GM23338 (cell line): ENCODE data around the gene ITGA1. TPM values are rescaled to one million over a fixed set of nuclear protein-coding genes. Genes with fewer than 3 reads are reported as not detected.

ENCODE experiments used
- ATAC-seq: fragments of 200-7000 bp; cut with Tn5 transposase; 3 replicates; pipeline ENCODE4 v1.9.1; 2020
- DNase-seq: peaks from one replicate; pipeline ENCODE4 v3.0.0-alpha.2; 2015; ENCODE audit warnings: low spot score
- H2AFZ ChIP-seq: fragments of 200-600 bp; sonication (generic); 2 replicates; pipeline ENCODE4 v1.8.0; 2016; ENCODE audit warnings: antibody characterized with exemption, mild to moderate bottlenecking, moderate library complexity
- H3F3A ChIP-seq: fragments of 200-600 bp; sonication (generic); replicated peaks from 2 replicates; pipeline ENCODE4 v1.8.0; 2017; ENCODE audit warnings: antibody characterized with exemption, mixed run types, low read depth
- H3K27ac ChIP-seq: fragments of 200-600 bp; sonication (generic); 2 replicates; pipeline ENCODE4 v1.6.1; 2016; ENCODE audit warnings: low read depth
- H3K27me3 ChIP-seq: fragments of 200-600 bp; sonication (generic); 2 replicates; pipeline ENCODE4 v1.8.0; 2016; ENCODE audit warnings: mild to moderate bottlenecking, mixed run types, moderate library complexity; ENCODE audit not compliant: insufficient read depth
- H3K36me3 ChIP-seq: fragments of 200-600 bp; sonication (generic); 2 replicates; pipeline ENCODE4 v1.8.0; 2016; ENCODE audit warnings: mild to moderate bottlenecking; ENCODE audit not compliant: insufficient read depth
- H3K4me1 ChIP-seq: fragments of 200-600 bp; sonication (generic); 2 replicates; pipeline ENCODE4 v1.8.0; 2016; ENCODE audit warnings: mild to moderate bottlenecking, moderate library complexity; ENCODE audit not compliant: insufficient read depth
- H3K4me2 ChIP-seq: fragments of 200-600 bp; sonication (generic); 2 replicates; pipeline ENCODE4 v1.7.1; 2017; ENCODE audit warnings: mixed run types
- H3K4me3 ChIP-seq: fragments of 200-600 bp; sonication (generic); 2 replicates; pipeline ENCODE4 v1.6.1; 2016; ENCODE audit warnings: mixed run types
- H3K79me2 ChIP-seq: fragments of 200-600 bp; sonication (generic); replicated peaks from 2 replicates; pipeline ENCODE4 v1.8.0; 2017; ENCODE audit warnings: mild to moderate bottlenecking; ENCODE audit not compliant: insufficient read depth
- H3K9me2 ChIP-seq: fragments of 200-600 bp; sonication (generic); 2 replicates; pipeline ENCODE4 v1.8.0; 2017; ENCODE audit not compliant: insufficient read depth
- H4K20me1 ChIP-seq: fragments of 200-600 bp; sonication (generic); replicated peaks from 2 replicates; pipeline ENCODE4 v1.8.0; 2017; ENCODE audit warnings: mild to moderate bottlenecking; ENCODE audit not compliant: insufficient read depth
- H3K27ac Mint-ChIP-seq: 2 replicates; pipeline ENCODE4 v1.8.0; 2020; ENCODE audit warnings: inconsistent platforms, mild to moderate bottlenecking, moderate library complexity, mixed read lengths
- H3K27me3 Mint-ChIP-seq: 3 replicates; pipeline ENCODE4 v1.8.0; 2022; ENCODE audit warnings: low read depth, mild to moderate bottlenecking, moderate library complexity, mixed read lengths, inconsistent platforms; ENCODE audit not compliant: insufficient read depth, poor library complexity
- H3K36me3 Mint-ChIP-seq: 3 replicates; pipeline ENCODE4 v1.8.0; 2021; ENCODE audit warnings: low read depth, mild to moderate bottlenecking, inconsistent platforms, moderate library complexity, mixed read lengths
- H3K4me1 Mint-ChIP-seq: 3 replicates; pipeline ENCODE4 v1.8.0; 2020; ENCODE audit warnings: mild to moderate bottlenecking, inconsistent platforms, mixed read lengths
- H3K4me3 Mint-ChIP-seq: 3 replicates; pipeline ENCODE4 v1.8.0; 2021; ENCODE audit warnings: moderate library complexity, mild to moderate bottlenecking, inconsistent platforms, mixed read lengths
- H3K9me3 Mint-ChIP-seq: 3 replicates; pipeline ENCODE4 v1.8.0; 2020; ENCODE audit warnings: moderate library complexity, mild to moderate bottlenecking, inconsistent platforms, mixed read lengths
- CREB1 ChIP-seq: fragments of 250-450 bp; sonication (Bioruptor Pico); IDR thresholded peaks from 2 replicates; pipeline ENCODE4 v1.5.0; 2020; ENCODE audit warnings: low read depth, mild to moderate bottlenecking, moderate library complexity
- EZH2 ChIP-seq: fragments of 200-600 bp; sonication (generic); IDR thresholded peaks from one replicate; pipeline ENCODE4 v1.8.0; 2017; ENCODE audit warnings: antibody characterized with exemption, mild to moderate bottlenecking, low read depth; ENCODE audit not compliant: unreplicated experiment
- EZH2phosphoT487 ChIP-seq: fragments of 200-600 bp; sonication (generic); IDR thresholded peaks from one replicate; pipeline ENCODE4 v1.8.1; 2018; ENCODE audit warnings: antibody characterized with exemption; ENCODE audit not compliant: unreplicated experiment
- NANOG ChIP-seq: IDR thresholded peaks from 2 replicates; pipeline ENCODE4 v1.6.1; 2016; ENCODE audit warnings: antibody characterized with exemption, borderline replicate concordance
- POLR2AphosphoS5 ChIP-seq: IDR thresholded peaks from 2 replicates; pipeline ENCODE4 v1.6.1; 2016; ENCODE audit warnings: antibody characterized with exemption, low read depth
- STAT1 ChIP-seq: IDR thresholded peaks from one replicate; pipeline ENCODE4 v1.6.1; 2016; ENCODE audit warnings: antibody characterized with exemption; ENCODE audit not compliant: unreplicated experiment
- ZNF114 ChIP-seq: fragments of 250-450 bp; sonication (Bioruptor Pico); IDR thresholded peaks from 2 replicates; pipeline ENCODE4 v1.5.0; 2020; ENCODE audit warnings: mild to moderate bottlenecking, moderate library complexity
- ZNF331 ChIP-seq: fragments of 250-450 bp; sonication (Bioruptor Pico); IDR thresholded peaks from 2 replicates; pipeline ENCODE4 v1.5.0; 2020; ENCODE audit warnings: low read depth, mild to moderate bottlenecking, moderate library complexity
- polyA plus RNA-seq: library from polyadenylated mRNA; unstranded; fragments of >200 nt; fragmentation: Nextera tagmentation; extraction: Ambion mirVana; gene quantifications from 2 replicates; pipeline ENCODE4 v1.2.1, GENCODE V29; 2016
- total RNA-seq: library from RNA; depleted of rRNA; stranded (reverse); fragments of >200 nt; shearing (Covaris generic); gene quantifications from 2 replicates; pipeline ENCODE4 v1.2.3, GENCODE V29; 2014
- TF ChIP-seq, protein P1 (sequence below): IDR thresholded peaks from one replicate; pipeline ENCODE4 v1.6.1; 2018; ENCODE audit warnings: antibody characterized with exemption; ENCODE audit not compliant: unreplicated experiment
- TF ChIP-seq, protein P2 (sequence below), 2 experiments: fragments of 200-600 bp in 1 of 2; sonication (generic) in 1 of 2; conservative IDR thresholded peaks; 2 replicates each; pipeline versions ENCODE4 v1.5.1 to v1.6.1; 2016 to 2017; ENCODE audit warnings: antibody characterized with exemption in 2 of 2, low read depth in 2 of 2, mild to moderate bottlenecking in 2 of 2, moderate library complexity in 1 of 2
- TF ChIP-seq, protein P3 (sequence below): IDR thresholded peaks from 2 replicates; pipeline ENCODE4 v1.6.1; 2016; ENCODE audit warnings: antibody characterized with exemption

ITGA1 gene
- total and polyA plus RNA-seq, 2 experiments from 2014 or later, result 1.8 to 4.9 TPM

DNA sequence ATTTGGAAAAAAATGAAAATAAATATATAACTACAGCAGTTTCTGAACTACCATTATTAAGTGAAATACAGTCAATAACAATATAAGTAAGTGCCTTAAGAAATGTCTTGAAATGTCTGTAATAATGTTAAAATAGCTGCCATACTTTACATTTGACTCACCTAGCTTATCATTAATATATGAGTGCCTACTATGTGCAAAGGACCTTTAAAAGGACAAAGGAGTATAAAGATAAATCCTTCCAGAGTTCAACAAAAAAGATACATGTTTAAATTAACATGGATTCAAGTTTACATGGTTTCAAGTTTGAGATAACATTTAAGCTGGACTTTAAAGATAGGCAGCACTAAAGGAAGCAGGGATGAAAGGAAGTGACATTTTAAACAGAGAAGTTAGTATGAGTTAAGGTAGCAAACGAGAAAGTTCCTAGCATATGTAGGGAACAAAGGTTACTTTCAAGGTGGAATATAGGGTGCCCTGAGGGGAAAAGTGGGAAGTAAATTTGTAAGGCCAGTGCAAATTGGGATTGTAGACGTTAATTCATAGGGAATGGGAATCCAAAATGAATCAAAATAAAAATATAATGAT, 8.9 kb downstream of the ITGA1 start (continued):
- TF ChIP-seq, protein P1, sequence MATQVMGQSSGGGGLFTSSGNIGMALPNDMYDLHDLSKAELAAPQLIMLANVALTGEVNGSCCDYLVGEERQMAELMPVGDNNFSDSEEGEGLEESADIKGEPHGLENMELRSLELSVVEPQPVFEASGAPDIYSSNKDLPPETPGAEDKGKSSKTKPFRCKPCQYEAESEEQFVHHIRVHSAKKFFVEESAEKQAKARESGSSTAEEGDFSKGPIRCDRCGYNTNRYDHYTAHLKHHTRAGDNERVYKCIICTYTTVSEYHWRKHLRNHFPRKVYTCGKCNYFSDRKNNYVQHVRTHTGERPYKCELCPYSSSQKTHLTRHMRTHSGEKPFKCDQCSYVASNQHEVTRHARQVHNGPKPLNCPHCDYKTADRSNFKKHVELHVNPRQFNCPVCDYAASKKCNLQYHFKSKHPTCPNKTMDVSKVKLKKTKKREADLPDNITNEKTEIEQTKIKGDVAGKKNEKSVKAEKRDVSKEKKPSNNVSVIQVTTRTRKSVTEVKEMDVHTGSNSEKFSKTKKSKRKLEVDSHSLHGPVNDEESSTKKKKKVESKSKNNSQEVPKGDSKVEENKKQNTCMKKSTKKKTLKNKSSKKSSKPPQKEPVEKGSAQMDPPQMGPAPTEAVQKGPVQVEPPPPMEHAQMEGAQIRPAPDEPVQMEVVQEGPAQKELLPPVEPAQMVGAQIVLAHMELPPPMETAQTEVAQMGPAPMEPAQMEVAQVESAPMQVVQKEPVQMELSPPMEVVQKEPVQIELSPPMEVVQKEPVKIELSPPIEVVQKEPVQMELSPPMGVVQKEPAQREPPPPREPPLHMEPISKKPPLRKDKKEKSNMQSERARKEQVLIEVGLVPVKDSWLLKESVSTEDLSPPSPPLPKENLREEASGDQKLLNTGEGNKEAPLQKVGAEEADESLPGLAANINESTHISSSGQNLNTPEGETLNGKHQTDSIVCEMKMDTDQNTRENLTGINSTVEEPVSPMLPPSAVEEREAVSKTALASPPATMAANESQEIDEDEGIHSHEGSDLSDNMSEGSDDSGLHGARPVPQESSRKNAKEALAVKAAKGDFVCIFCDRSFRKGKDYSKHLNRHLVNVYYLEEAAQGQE, result no peak
- TF ChIP-seq, protein P2, sequence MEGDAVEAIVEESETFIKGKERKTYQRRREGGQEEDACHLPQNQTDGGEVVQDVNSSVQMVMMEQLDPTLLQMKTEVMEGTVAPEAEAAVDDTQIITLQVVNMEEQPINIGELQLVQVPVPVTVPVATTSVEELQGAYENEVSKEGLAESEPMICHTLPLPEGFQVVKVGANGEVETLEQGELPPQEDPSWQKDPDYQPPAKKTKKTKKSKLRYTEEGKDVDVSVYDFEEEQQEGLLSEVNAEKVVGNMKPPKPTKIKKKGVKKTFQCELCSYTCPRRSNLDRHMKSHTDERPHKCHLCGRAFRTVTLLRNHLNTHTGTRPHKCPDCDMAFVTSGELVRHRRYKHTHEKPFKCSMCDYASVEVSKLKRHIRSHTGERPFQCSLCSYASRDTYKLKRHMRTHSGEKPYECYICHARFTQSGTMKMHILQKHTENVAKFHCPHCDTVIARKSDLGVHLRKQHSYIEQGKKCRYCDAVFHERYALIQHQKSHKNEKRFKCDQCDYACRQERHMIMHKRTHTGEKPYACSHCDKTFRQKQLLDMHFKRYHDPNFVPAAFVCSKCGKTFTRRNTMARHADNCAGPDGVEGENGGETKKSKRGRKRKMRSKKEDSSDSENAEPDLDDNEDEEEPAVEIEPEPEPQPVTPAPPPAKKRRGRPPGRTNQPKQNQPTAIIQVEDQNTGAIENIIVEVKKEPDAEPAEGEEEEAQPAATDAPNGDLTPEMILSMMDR (conservative IDR thresholded peaks at IDR 0.05; ENCODE audit: low read depth in 2 of 2), result no peak
- TF ChIP-seq NANOG (no peak), STAT1 (no peak), CREB1 (CRISPR knock-in tag) (no peak), ZNF331 (CRISPR knock-in tag) (no peak), EZH2 (no peak)

DNA sequence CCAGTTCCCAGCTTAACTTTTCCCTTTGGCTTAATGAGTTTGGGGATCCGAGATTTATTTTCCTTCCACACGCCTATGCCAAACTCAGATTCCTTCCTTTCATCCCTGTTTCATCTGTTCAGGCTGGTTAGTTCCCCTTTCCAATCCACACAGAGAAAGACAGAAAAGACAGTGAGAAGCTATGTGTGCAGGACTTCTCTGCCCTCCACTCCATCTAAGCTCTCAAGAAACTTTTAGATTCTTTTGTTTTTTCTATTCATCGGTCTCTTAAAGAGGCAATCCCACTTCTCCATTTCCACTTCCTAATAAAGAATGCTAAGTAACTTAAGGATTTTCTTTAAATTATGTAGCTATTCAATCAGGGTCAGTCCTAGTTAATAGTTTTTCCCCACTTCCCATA, 11.2 kb downstream of the ITGA1 start:
- peak overlapping the region; percentile 72 for H3K4me3 ChIP-seq
- peak overlapping the region; percentile 87 for H3K4me2 ChIP-seq
- Mint-ChIP-seq H3K4me1 (peaks cover 34% of the 10 kb centered on the region; the same call in 2 of the 3 replicates), H3K36me3 (peaks cover 19% of the 10 kb centered on the region; the same call in 2 of the 3 replicates), H3K9me3 (no peaks in the 10 kb centered on the region), H3K27ac (peak overlapping the region; percentile 96), H3K4me3 (peak overlapping the region; percentile 93), H3K27me3 (peaks cover 9% of the 10 kb centered on the region)
- no peaks in the 10 kb centered on the region for H4K20me1 ChIP-seq
- peaks cover 44% of the 10 kb centered on the region for H3K4me1 ChIP-seq
- H2AFZ ChIP-seq, result no peak overlapping the region
- H3K27me3 ChIP-seq, result no peaks in the 10 kb centered on the region
- ATAC-seq (no peak), DNase-seq (no peak)
- H3F3A ChIP-seq, result no peaks in the 10 kb centered on the region
- no peaks in the 10 kb centered on the region for H3K9me2 ChIP-seq
- peaks cover 38% of the 10 kb centered on the region for H3K79me2 ChIP-seq
- H3K27ac ChIP-seq, result peak overlapping the region; percentile 98
- H3K36me3 ChIP-seq, result no peaks in the 10 kb centered on the region
- no peak for TF ChIP-seq CREB1 (CRISPR knock-in tag)
- no peak for TF ChIP-seq POLR2AphosphoS5
- TF ChIP-seq ZNF331 (CRISPR knock-in tag), result no peak
- TF ChIP-seq, protein P3, sequence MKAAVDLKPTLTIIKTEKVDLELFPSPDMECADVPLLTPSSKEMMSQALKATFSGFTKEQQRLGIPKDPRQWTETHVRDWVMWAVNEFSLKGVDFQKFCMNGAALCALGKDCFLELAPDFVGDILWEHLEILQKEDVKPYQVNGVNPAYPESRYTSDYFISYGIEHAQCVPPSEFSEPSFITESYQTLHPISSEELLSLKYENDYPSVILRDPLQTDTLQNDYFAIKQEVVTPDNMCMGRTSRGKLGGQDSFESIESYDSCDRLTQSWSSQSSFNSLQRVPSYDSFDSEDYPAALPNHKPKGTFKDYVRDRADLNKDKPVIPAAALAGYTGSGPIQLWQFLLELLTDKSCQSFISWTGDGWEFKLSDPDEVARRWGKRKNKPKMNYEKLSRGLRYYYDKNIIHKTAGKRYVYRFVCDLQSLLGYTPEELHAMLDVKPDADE, result no peak
- no peak for TF ChIP-seq ZNF114 (CRISPR knock-in tag)
- no peak for TF ChIP-seq NANOG
- TF ChIP-seq, protein P1, result no peak
- no peak for TF ChIP-seq STAT1
- TF ChIP-seq EZH2phosphoT487, result no peak
- TF ChIP-seq, protein P2 (conservative IDR thresholded peaks at IDR 0.05; ENCODE audit: low read depth in 2 of 2), result no peak
